ENCODE results near the gene SYT14. TPM values are rescaled to one million over a fixed set of nuclear protein-coding genes. Genes with fewer than 3 reads are reported as not detected.

The SYT14 gene
- total RNA-seq, 2 donors from 2014 or later = 6.2 to 7.1 TPM

DNA sequence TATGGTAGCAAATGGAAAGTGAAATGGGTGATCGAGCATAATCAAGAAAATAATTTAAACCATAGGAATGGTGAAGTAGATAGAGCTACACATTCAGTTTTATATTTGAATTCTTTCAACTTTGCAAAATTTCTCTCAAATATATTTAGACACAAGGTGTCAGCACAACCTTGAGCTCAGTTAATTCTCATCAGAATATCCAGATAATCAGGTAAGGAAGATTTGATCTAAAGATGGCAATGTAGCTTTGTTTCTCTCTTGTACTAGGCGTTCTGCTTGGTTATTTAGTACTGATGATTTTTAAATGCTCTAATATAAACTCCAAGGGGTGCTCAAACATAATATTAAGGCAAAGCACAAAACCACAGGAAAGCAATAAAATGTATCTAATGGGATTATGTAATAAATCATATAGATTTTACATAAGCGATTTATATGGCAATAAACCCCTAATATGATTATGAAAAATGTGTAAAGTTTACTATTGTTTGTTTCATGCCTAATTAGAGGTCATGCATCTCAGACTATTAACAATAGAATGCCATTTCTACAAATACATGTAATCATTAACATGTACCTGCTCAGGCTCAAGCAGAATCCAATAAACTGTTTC lies 262.2 kb downstream of the SYT14 start:
- Histone ChIP-seq H3K9me3 (ENCODE audit: control insufficient read depth, low read length) (peaks cover 13% of the 10 kb centered on the region), H3K4me1 (ENCODE audit: control insufficient read depth, insufficient read depth, low read length) (no peaks in the 10 kb centered on the region), H3K4me3 (ENCODE audit: low read length) (no peak overlapping the region), H3K27ac (ENCODE audit: low read depth, low read length) (no peak overlapping the region), H3K9ac (ENCODE audit: extremely low read depth, low read length, poor library complexity, severe bottlenecking) (no peak overlapping the region), H3K36me3 (ENCODE audit: control insufficient read depth, insufficient read depth, low read length) (no peaks in the 10 kb centered on the region), H3K27me3 (ENCODE audit: control insufficient read depth, insufficient read depth, low read length, poor library complexity, severe bottlenecking) (no peaks in the 10 kb centered on the region)
- H3K4me3 Mint-ChIP-seq = no peak overlapping the region
- H3K36me3 Mint-ChIP-seq (ENCODE audit: low read depth) = no peaks in the 10 kb centered on the region
- TF ChIP-seq, protein P1, sequence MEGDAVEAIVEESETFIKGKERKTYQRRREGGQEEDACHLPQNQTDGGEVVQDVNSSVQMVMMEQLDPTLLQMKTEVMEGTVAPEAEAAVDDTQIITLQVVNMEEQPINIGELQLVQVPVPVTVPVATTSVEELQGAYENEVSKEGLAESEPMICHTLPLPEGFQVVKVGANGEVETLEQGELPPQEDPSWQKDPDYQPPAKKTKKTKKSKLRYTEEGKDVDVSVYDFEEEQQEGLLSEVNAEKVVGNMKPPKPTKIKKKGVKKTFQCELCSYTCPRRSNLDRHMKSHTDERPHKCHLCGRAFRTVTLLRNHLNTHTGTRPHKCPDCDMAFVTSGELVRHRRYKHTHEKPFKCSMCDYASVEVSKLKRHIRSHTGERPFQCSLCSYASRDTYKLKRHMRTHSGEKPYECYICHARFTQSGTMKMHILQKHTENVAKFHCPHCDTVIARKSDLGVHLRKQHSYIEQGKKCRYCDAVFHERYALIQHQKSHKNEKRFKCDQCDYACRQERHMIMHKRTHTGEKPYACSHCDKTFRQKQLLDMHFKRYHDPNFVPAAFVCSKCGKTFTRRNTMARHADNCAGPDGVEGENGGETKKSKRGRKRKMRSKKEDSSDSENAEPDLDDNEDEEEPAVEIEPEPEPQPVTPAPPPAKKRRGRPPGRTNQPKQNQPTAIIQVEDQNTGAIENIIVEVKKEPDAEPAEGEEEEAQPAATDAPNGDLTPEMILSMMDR (conservative IDR thresholded peaks at IDR 0.05) = no peak
- peaks cover 2% of the 10 kb centered on the region for H3K9me3 Mint-ChIP-seq
- H3K27me3 Mint-ChIP-seq (ENCODE audit: insufficient read depth) = peaks cover 3% of the 10 kb centered on the region
- H3K27ac Mint-ChIP-seq = no peak overlapping the region
- WGBS, 2 experiments (ENCODE audit: insufficient coverage in 1 of 2, insufficient read length in 1 of 2) = 88% methylated on average over 1 of the region's 3 CpGs; no CpG with 5 or more reads in 1 of the 2 experiments
- no peak for DNase-seq
- H3K4me1 Mint-ChIP-seq = no peaks in the 10 kb centered on the region

DNA sequence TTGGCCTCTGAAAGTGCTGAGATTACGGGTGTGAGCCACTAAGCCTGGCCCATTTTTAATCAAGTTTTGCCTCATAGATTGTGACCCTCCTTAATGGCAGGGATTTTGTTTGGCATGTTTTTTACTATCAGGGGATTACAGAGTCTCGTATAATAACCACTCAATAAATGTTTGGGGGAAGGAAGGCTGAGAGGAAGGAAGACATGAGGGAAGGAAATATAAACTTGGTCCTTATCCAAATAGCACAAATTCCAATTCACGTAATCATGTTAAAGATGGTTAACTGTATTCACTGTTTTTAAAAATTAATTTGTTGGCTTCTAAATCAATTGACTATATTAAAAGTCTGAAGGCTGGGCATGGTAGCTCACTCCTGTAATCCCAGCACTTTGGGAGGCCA lies 263.7 kb downstream of the SYT14 start:
- H3K27me3 Mint-ChIP-seq (ENCODE audit: insufficient read depth) = peaks cover 3% of the 10 kb centered on the region
- no peaks in the 10 kb centered on the region for H3K4me1 Mint-ChIP-seq
- TF ChIP-seq, protein P1 (conservative IDR thresholded peaks at IDR 0.05) = no peak
- H3K36me3 ChIP-seq (ENCODE audit: control insufficient read depth, insufficient read depth, low read length) = no peaks in the 10 kb centered on the region
- WGBS, 2 experiments (ENCODE audit: insufficient coverage in 1 of 2, insufficient read length in 1 of 2) = 90 to 93% methylated on average over 1 to 3 of the region's 3 CpGs
- H3K4me1 ChIP-seq (ENCODE audit: control insufficient read depth, insufficient read depth, low read length) = no peaks in the 10 kb centered on the region
- no peaks in the 10 kb centered on the region for H3K36me3 Mint-ChIP-seq (ENCODE audit: low read depth)
- H3K9me3 Mint-ChIP-seq = peaks cover 2% of the 10 kb centered on the region
- no peak overlapping the region for H3K27ac Mint-ChIP-seq
- H3K4me3 ChIP-seq (ENCODE audit: low read length) = no peak overlapping the region
- no peak overlapping the region for H3K27ac ChIP-seq (ENCODE audit: low read depth, low read length)
- no peak overlapping the region for H3K9ac ChIP-seq (ENCODE audit: extremely low read depth, low read length, poor library complexity, severe bottlenecking)
- no peak overlapping the region for H3K4me3 Mint-ChIP-seq
- no peaks in the 10 kb centered on the region for H3K27me3 ChIP-seq (ENCODE audit: control insufficient read depth, insufficient read depth, low read length, poor library complexity, severe bottlenecking)
- H3K9me3 ChIP-seq (ENCODE audit: control insufficient read depth, low read length) = no peaks in the 10 kb centered on the region
- no peak for DNase-seq

DNA sequence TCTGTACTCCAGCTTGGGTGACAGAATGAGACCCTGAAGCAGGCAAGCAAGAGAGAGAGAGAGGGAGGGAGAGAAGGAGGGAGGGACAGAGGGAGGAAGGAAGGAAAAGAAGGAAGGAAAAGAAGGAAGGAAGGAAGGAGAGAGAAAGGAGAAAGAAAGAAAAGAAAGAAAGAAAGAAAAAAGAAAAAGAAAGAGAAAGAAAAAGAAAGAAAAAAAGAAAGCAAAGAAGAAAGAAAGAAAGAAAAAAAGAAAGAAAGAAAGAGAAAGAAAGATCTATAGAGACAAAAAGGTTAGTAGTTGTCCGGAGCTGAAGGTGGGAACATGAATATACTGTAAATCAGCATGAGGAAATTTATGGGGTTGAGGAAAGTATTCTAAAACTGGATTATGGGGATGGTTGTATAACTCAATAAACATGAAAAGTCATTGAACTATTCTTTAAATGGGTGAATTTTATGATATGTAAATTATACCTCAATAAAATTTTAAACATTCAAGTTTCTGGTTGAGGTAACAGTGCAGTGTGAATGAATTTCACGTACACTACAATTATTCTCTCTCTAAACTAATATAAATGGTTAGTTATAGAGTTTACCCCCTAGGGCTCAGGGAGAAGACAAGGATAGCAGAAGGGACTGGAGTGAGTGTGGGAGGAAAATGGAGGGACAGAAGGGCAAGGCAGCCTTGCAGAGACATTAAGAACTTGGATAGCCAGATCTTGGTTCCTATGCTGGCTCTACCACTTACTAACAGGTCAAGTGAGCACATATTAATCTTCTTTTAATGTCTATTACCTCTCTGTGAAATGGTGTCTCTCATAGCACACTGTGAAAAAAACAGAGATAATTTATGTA lies 269.8 kb downstream of the SYT14 start:
- TF ChIP-seq, protein P1 (conservative IDR thresholded peaks at IDR 0.05) = no peak
- no peak overlapping the region for H3K4me3 ChIP-seq (ENCODE audit: low read length)
- H3K9ac ChIP-seq (ENCODE audit: extremely low read depth, low read length, poor library complexity, severe bottlenecking) = no peak overlapping the region
- no peak overlapping the region for H3K27ac ChIP-seq (ENCODE audit: low read depth, low read length)
- H3K36me3 ChIP-seq (ENCODE audit: control insufficient read depth, insufficient read depth, low read length) = no peaks in the 10 kb centered on the region
- no peaks in the 10 kb centered on the region for H3K9me3 ChIP-seq (ENCODE audit: control insufficient read depth, low read length)
- H3K27me3 Mint-ChIP-seq (ENCODE audit: insufficient read depth) = peaks cover 5% of the 10 kb centered on the region
- no peak overlapping the region for H3K4me3 Mint-ChIP-seq
- H3K36me3 Mint-ChIP-seq (ENCODE audit: low read depth) = no peaks in the 10 kb centered on the region
- 89 to 100% methylated on average over 1 of the region's 2 CpGs for WGBS, 2 experiments (ENCODE audit: insufficient coverage in 1 of 2, insufficient read length in 1 of 2)
- H3K9me3 Mint-ChIP-seq = peaks cover 5% of the 10 kb centered on the region
- no peak for DNase-seq
- H3K4me1 ChIP-seq (ENCODE audit: control insufficient read depth, insufficient read depth, low read length) = no peaks in the 10 kb centered on the region
- no peaks in the 10 kb centered on the region for H3K27me3 ChIP-seq (ENCODE audit: control insufficient read depth, insufficient read depth, low read length, poor library complexity, severe bottlenecking)
- no peak overlapping the region for H3K27ac Mint-ChIP-seq
- H3K4me1 Mint-ChIP-seq = no peaks in the 10 kb centered on the region
